OCI-M1 (cell line): ENCODE results near the gene RTN4RL2.

Experiments
- DNase-seq: peaks from one replicate; lab custom pipeline; 2025; lab: John Stamatoyannopoulos, UW

The RTN4RL2 gene

GRCh38 chr11:57481315-57481714 is 21.0 kb downstream of the RTN4RL2 start:
- DNase-seq: no peak

- DNase-seq: no peak
These were observed 21.8 kb downstream of the RTN4RL2 start for GRCh38 chr11:57481915-57482781.

DNA sequence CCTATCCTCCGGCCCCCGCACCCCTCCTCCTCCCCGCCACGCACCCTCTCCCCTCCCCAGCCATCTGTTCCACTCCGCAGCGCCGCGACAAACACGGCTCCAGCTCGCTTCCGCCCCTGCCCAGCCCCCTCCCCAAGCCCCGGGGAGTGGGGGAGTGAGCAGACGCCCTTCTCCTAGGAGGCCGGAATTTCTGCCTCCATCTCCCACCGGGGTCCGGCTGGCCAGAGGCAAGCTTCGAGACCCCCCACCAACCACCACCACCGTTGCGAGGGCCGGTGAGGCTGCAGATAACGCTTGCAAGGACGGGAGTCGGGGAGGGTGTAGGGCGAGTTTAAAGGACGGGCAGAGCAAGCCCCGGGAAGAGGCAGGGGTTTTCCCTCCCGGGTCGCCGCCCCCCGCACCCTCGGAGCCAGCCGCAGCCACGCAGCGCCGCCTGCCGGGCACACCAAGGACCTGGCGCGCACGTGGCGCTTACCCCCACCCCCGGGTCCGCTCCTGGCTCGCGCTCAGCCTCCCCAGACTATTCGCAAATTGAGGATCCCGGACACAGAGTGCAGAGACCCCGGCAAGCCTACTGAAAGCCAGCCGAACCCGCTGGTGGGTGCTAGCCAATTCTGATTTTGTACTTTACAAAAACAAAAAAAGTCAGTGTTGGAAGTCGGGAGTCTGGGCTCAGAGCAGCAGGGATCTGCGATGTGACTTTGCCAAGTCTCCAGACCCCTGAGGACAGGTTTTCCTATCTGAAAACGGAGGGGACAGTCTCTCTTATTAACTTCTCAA is 22.6 kb downstream of the RTN4RL2 start:
- DNase-seq: no peak

GRCh38 chr11:57483562-57483918 is 23.2 kb downstream of the RTN4RL2 start:
- DNase-seq: no peak

- DNase-seq: no peak
These were observed 23.9 kb downstream of the RTN4RL2 start for GRCh38 chr11:57484141-57484710.

DNA sequence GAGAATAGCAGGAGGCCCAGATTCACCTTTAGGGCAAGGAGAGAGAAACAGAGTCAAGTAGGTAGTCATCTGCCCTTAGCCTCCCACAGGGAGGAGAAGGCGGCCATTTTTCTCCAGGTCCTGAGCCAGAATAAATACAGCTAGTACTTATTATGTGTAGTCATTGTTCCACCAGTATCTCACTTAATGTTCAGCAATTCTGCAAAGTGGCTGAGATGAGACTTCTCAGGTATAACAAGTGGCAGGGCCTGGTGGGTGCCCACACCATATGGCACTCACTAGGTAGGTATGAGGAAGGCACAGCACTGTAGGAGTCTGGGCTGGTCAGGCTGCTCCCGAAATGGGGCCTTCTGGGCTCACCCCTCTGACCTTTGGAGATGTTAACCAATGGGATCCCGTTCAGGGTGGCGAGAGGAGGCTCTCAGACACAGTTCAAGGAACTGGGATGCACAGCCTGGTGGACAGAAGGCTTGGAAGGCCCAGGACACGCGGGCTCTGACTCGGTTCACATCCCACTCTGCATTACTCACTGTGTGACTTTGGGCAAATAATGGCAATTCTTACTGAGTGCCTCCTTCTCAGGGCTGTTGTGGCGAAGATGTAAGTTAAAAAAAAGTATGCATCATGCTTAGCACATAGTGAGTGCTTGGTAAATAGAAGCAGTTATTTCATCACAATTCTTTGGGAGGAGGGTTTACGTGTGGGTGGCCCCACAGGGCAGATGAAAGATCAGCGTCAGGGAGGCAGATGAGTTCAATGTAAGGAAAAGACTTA is 25.1 kb downstream of the RTN4RL2 start:
- no peak for DNase-seq

GRCh38 chr11:57487021-57487778 is 26.9 kb downstream of the RTN4RL2 start:
- DNase-seq: no peak

GRCh38 chr11:57487920-57488659 is 27.8 kb downstream of the RTN4RL2 start:
- DNase-seq: no peak

DNA sequence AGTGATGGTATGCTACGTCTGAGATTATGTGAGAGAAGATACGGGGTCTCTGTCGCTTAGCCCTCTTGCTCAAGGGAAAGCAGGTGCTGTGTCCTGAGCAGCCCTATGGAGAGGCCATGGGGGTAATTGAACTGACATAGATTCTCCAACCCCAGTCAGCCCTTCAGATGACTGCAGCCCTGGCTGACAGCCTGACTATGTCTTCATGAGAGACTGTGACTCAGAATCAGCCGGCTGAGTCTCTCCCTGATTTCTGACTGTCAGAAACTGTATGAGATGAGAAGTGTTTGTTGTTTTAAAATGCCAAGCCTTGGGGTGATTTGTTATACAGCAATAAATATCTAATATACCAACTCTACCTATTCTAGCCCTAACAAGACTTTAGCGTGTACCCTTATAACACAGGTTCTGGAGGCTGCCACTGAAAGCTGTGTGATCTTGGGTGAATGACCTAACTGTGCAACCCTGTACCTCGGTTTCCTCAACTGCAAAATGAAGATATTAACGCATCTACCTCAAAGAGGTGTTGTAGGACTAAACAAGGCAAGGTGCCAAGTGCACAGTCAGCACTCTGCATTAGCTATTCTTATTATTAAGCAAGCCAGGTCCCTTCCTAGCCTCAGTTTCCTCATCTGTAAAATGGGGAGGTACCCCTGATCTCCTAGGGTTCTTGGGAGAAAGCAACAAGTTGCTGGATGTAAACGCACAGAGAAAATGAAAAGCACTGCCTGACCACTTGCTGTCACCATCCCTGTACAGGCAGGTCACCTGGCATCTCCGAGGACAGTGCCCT is 30.3 kb downstream of the RTN4RL2 start:
- DNase-seq: no peak

GRCh38 chr11:57491371-57492061 is 31.2 kb downstream of the RTN4RL2 start:
- DNase-seq: peak; percentile 58

- DNase-seq: peak; percentile 79
These were observed 33.5 kb downstream of the RTN4RL2 start for GRCh38 chr11:57493507-57494503.

DNA sequence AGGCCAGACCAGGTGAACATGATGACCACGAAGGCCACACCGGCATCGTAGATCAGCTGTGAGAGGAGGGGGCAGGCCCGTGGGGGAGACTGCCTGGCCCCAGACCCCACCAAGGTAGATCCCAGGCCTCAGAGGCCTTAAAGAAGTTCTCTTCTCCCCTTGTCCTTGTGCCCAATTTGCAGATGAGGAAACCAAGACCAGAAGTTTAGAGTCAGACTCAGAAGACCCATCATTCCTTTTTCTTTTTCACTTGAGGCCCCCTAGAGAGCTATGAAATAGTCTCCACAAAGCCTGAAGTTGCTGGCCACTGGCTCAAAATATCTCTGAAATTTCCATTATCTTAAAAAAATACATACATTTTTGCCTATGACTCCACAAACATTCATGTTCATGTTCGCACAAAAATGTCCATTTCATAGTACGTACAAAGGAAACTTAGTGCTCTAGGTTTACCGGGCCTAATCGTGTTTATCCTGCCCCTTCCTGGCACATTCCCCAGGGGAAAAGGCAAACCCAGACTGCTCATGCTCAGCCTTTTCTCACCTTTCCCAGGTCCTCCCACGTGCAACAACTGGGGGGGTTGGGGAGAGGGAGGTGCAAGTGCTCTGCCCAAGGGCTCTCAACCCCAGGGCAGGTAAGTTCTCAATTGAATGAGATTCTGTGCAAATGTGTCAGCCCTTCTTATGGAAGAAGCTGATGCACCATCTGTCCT is 35.9 kb downstream of the RTN4RL2 start:
- DNase-seq: no peak

- no peak for DNase-seq
These were observed 37.2 kb downstream of the RTN4RL2 start for GRCh38 chr11:57497303-57498247.

DNA sequence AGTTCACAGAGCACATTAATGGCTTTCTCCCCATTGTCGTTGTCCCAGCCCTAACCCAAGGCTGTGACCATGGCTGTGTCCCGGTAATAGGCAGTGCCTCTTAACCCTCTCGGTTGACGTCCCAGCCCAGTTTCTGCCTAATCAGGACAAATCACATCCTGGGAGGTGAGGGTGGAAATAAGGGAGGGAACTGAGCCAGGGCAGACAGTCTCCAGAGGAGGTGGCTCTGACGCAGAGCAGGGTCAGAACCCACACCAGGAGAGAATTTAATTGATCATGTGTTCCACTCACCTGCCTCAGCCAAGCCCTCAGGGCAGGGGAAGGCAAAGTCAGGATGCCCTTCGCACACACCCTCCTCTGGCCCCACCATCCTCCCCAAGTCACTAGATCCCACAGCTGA is 38.2 kb downstream of the RTN4RL2 start:
- no peak for DNase-seq

- DNase-seq: no peak
These were observed 39.2 kb downstream of the RTN4RL2 start for GRCh38 chr11:57499413-57499982.

GRCh38 chr11:57499983-57500461 is 39.7 kb downstream of the RTN4RL2 start:
- no peak for DNase-seq
